VCaP (cell line): ENCODE data around the gene STRADA.

Experiments used
- H3K27ac ChIP-seq: fragments of 450-650 bp; 2 replicates; pipeline ENCODE4 v1.5.1; 2017
- TF ChIP-seq, protein P1 (sequence below): fragments of 450-650 bp; conservative IDR thresholded peaks from 2 replicates; pipeline ENCODE4 v1.5.1; 2017; ENCODE audit warnings: mild to moderate bottlenecking, moderate library complexity

Gene STRADA

DNA sequence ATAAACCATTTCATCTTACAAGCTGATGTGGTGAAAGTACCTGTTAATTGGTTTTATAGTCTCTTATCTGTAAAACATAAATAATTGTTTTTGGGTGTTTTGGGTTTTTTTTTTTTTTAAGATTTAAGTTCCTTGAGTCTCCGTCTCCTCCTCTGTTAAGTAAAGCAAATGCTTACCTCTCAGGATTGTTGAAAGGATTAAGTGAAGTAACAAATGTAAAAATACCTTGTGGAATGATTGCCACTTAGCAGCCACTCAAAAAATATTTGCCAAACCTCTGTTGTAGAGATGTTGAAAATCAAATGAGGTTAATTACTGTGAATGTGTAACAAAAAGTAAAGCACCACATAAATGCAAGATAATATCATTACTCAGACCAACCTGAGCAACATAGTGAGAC lies 60.9 kb downstream of the STRADA start:
- no peak overlapping the region for H3K27ac ChIP-seq
- TF ChIP-seq, protein P1, sequence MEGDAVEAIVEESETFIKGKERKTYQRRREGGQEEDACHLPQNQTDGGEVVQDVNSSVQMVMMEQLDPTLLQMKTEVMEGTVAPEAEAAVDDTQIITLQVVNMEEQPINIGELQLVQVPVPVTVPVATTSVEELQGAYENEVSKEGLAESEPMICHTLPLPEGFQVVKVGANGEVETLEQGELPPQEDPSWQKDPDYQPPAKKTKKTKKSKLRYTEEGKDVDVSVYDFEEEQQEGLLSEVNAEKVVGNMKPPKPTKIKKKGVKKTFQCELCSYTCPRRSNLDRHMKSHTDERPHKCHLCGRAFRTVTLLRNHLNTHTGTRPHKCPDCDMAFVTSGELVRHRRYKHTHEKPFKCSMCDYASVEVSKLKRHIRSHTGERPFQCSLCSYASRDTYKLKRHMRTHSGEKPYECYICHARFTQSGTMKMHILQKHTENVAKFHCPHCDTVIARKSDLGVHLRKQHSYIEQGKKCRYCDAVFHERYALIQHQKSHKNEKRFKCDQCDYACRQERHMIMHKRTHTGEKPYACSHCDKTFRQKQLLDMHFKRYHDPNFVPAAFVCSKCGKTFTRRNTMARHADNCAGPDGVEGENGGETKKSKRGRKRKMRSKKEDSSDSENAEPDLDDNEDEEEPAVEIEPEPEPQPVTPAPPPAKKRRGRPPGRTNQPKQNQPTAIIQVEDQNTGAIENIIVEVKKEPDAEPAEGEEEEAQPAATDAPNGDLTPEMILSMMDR, result no peak

GRCh38 chr17:63679214-63679613 lies 62.4 kb downstream of the STRADA start:
- TF ChIP-seq, protein P1, result no peak
- no peak overlapping the region for H3K27ac ChIP-seq

- TF ChIP-seq, protein P1, result no peak
- peak overlapping the region; percentile 97 for H3K27ac ChIP-seq
These were observed 65.0 kb downstream of the STRADA start for GRCh38 chr17:63676584-63676983.

GRCh38 chr17:63675607-63676546 lies 65.7 kb downstream of the STRADA start:
- peak overlapping the region; percentile 97 for H3K27ac ChIP-seq
- TF ChIP-seq, protein P1, result no peak

DNA sequence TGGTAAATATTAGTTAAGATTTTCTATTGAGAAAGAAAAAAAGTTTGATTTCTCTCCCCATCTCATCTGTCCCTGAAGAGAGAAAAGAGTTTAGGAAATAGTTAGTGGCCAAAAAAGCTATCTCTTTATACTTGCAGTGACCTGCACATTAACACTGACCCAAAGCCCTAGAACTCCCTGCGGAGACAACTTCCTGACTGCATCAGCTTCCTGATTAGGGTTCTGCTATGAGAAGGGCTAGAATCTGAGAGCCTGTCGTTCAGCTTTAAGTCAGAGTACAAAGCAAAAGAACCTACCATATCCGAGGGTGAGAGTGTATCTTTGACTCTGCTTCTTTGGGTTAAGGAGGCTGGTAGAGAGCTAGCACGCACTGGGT lies 66.4 kb downstream of the STRADA start:
- TF ChIP-seq, protein P1, result no peak
- H3K27ac ChIP-seq, result peak overlapping the region; percentile 97

DNA sequence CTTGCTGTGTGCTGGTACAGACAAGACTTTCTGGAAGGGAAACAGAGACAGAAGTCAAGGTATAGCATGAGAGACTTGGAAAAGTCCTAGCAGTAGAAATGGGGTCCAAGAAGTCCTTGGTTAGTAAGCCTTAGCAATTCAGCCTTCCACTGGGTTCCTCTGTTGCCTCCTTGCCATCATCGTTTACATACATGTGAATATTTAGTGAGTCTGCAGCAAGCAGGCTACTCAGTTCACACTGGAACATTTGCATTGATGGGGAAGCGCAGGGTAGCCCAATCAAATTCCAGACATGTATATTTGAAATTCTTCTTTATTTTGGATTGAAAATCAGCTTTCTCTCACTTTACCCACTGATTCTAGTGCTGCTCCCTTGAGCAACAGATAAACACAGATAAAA lies 68.7 kb downstream of the STRADA start:
- peak overlapping the region; percentile 97 for H3K27ac ChIP-seq
- TF ChIP-seq, protein P1, result no peak

- H3K27ac ChIP-seq, result no peak overlapping the region
- TF ChIP-seq, protein P1, result no peak
These were observed 75.9 kb downstream of the STRADA start for GRCh38 chr17:63665527-63666214.
